Erythroblast (primary cell): ENCODE results near the gene BSN.

Source experiments
- GATA1 ChIP-seq: IDR thresholded peaks from 2 replicates; pipeline ENCODE4 v1.6.1; 2011; ENCODE audit warnings: low read depth, mild to moderate bottlenecking, control low read depth, low read length, moderate library complexity
- POLR2A ChIP-seq: IDR thresholded peaks from 2 replicates; pipeline ENCODE4 v1.6.1; 2011; ENCODE audit warnings: mild to moderate bottlenecking, low read length

DNA sequence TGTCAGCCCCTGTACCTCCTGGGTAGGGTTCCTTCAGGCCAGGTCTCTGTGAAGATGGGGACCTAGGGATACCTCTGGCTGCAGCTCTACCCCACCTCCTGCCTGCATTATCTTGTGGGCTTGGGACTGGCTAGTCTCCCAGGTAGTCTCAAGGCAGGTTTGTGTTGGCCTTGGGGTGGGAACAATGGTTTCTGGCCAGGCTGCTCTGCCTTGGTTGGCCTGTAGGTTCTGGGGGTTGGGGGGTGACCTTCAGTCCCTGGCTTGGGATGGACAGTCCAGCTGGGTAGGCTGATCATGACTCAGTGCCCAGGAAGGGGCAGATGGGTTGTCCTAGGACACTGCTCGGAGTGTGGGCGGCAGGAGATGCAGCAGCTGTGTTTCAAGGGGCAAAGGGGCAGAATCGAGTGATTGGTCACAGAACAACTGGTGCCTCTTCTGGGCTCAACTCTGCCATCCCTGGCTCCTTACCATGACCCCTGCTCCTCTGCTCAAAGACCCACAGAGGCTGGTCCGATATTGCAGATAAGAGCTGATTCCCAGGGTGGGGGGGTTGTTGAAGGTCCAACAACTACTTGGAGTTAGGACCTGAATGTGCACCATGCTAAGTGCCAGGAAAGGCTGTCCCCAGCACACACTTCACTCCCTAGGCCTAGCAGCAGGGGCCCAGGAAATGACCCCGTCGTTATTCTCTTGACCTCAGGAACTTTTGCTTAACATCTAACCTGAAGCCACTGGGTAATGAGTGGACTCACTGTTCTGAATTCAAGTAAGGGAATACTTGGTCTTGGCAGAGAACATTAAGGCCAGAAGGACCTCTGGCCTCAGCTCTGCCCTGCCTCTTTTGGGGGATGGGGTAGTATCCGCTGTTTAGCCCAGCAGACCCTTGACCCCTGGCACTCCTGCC, 18.1 kb upstream of the BSN start:
- TF ChIP-seq POLR2A (no peak), GATA1 (no peak)
